ENCODE measurements around the gene SV2B.

The SV2B gene

GRCh38 chr15:91282486-91282885, 182.4 kb downstream of the SV2B start:
- H3K36me3 Mint-ChIP-seq (ENCODE audit: low read depth), result no peaks in the 10 kb centered on the region
- DNase-seq, result no peak
- H3K9me3 Mint-ChIP-seq, result peaks cover under 1% of the 10 kb centered on the region
- H3K4me3 Mint-ChIP-seq, result no peak overlapping the region
- H3K27me3 Mint-ChIP-seq (ENCODE audit: low read depth, poor library complexity), result peaks cover 24% of the 10 kb centered on the region
- no peak overlapping the region for H3K27ac Mint-ChIP-seq
- no peak for TF ChIP-seq CTCF (IDR thresholded peaks at IDR 0.05)
- no peaks in the 10 kb centered on the region for H3K4me1 Mint-ChIP-seq

- Mint-ChIP-seq H3K27me3 (ENCODE audit: low read depth, poor library complexity) (peaks cover 26% of the 10 kb centered on the region), H3K9me3 (no peaks in the 10 kb centered on the region), H3K4me3 (no peak overlapping the region), H3K27ac (no peak overlapping the region), H3K4me1 (no peaks in the 10 kb centered on the region), H3K36me3 (ENCODE audit: low read depth) (no peaks in the 10 kb centered on the region)
- no peak for DNase-seq
- TF ChIP-seq CTCF (IDR thresholded peaks at IDR 0.05), result no peak
Measured at GRCh38 chr15:91283155-91283554, 183.1 kb downstream of the SV2B start.

- no peaks in the 10 kb centered on the region for H3K4me1 Mint-ChIP-seq
- H3K4me3 Mint-ChIP-seq, result no peak overlapping the region
- TF ChIP-seq CTCF (IDR thresholded peaks at IDR 0.05), result no peak
- H3K27me3 Mint-ChIP-seq (ENCODE audit: low read depth, poor library complexity), result peaks cover 25% of the 10 kb centered on the region
- H3K36me3 Mint-ChIP-seq (ENCODE audit: low read depth), result no peaks in the 10 kb centered on the region
- no peak overlapping the region for H3K27ac Mint-ChIP-seq
- DNase-seq, result no peak
- H3K9me3 Mint-ChIP-seq, result no peaks in the 10 kb centered on the region
Measured at GRCh38 chr15:91284758-91285466, 184.9 kb downstream of the SV2B start.

GRCh38 chr15:91289324-91289723, 189.3 kb downstream of the SV2B start:
- Mint-ChIP-seq H3K4me3 (no peak overlapping the region), H3K4me1 (no peaks in the 10 kb centered on the region), H3K27me3 (ENCODE audit: low read depth, poor library complexity) (peaks cover 19% of the 10 kb centered on the region), H3K36me3 (ENCODE audit: low read depth) (no peaks in the 10 kb centered on the region), H3K9me3 (no peaks in the 10 kb centered on the region), H3K27ac (no peak overlapping the region)
- no peak for TF ChIP-seq CTCF (IDR thresholded peaks at IDR 0.05)
- DNase-seq, result no peak

- Mint-ChIP-seq H3K36me3 (ENCODE audit: low read depth) (no peaks in the 10 kb centered on the region), H3K27ac (no peak overlapping the region), H3K9me3 (no peaks in the 10 kb centered on the region), H3K27me3 (ENCODE audit: low read depth, poor library complexity) (peaks cover 18% of the 10 kb centered on the region), H3K4me1 (peaks cover 11% of the 10 kb centered on the region), H3K4me3 (no peak overlapping the region)
- no peak for DNase-seq
- no peak for TF ChIP-seq CTCF (IDR thresholded peaks at IDR 0.05)
Measured at GRCh38 chr15:91290553-91290952, 190.5 kb downstream of the SV2B start.

GRCh38 chr15:91291673-91292072, 191.6 kb downstream of the SV2B start:
- Mint-ChIP-seq H3K4me1 (peaks cover 11% of the 10 kb centered on the region), H3K27ac (no peak overlapping the region), H3K27me3 (ENCODE audit: low read depth, poor library complexity) (peaks cover 17% of the 10 kb centered on the region), H3K36me3 (ENCODE audit: low read depth) (peaks cover under 1% of the 10 kb centered on the region), H3K4me3 (no peak overlapping the region), H3K9me3 (no peaks in the 10 kb centered on the region)
- no peak for TF ChIP-seq CTCF (IDR thresholded peaks at IDR 0.05)
- DNase-seq, result no peak

All from nephron progenitor cell (in vitro differentiated cells).